ENCODE data around the gene CFAP61.
"Not testable (repeated sequence)": the region's sequence is repeated elsewhere in the genome, so short reads cannot be mapped to it uniquely, and the experiment has no call there.

The CFAP61 gene

DNA sequence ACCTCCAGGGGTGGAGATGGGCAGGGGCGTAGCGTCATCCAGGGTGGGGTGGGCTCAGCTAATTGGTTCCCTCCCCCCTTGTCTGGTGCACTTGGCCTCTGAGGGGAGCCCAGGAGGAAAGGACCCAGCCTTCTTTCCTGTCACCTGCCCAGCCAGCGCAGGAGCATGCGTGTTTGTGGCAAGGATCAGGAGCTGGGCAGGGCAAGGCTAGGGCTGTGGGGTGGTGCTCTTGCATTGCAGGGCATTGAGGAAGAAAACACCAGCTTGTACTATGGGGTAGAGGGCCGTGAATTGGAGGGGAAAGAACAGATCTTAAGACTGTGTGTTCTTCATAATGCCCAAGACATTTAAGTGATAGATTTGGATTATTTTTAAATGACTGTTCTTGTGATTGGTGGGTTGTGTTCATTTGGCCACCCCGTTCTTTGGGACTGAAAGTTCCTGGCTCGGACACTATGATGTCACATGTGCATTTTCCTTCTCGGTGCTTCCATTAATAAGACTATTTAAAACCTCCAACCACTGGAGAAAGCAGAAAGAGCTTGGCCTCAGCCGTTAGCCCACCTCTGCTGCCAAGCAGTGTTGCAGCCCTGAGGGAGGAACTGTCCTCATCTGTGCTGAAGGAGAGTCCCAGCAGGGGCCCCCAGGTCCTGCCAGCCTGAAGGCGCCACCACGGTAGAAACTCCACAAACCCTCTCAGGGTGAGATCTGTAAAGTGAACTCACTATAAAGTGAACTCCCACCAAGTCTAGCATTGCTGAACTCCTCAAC is 179.4 kb downstream of the CFAP61 start:
- no peak for DNase-seq (ENCODE audit: low read depth in 3 of 3)

DNA sequence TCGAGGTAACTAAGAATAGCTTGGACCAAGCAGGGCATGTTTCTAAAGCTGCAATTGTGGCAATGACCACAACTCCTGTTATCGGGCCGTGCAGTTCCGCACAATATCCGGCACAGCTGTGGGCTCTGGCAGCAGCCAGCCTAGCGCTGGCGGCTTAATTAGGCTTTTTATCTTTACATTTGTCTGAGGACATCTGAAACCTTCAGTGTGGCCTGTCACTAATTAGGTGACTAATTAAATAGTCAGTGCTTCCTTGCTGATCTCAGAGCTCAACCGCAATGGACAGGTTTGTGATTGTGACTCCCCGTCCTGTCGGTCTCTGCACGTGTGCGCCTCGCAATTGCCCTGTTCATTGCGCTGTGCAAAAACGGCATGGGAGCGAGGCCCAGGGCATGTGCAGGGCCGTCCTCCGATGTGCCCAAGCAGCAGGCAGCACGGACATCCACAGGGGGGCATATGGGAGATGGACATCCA is 180.7 kb downstream of the CFAP61 start:
- no peak for DNase-seq (ENCODE audit: low read depth in 3 of 3)

- no peak for DNase-seq (ENCODE audit: low read depth in 3 of 3)
These were observed 183.3 kb downstream of the CFAP61 start for GRCh38 chr20:20235681-20236080.

GRCh38 chr20:20237093-20237959 is 185.0 kb downstream of the CFAP61 start:
- no peak for DNase-seq (ENCODE audit: low read depth in 3 of 3)

- no peak for DNase-seq (ENCODE audit: low read depth in 3 of 3)
These were observed 189.6 kb downstream of the CFAP61 start for GRCh38 chr20:20241976-20242375.

- DNase-seq (ENCODE audit: low read depth in 3 of 3) = not testable (repeated sequence)
These were observed 192.1 kb downstream of the CFAP61 start for GRCh38 chr20:20244384-20244783.

- DNase-seq (ENCODE audit: low read depth in 3 of 3) = no peak
These were observed 194.8 kb downstream of the CFAP61 start for GRCh38 chr20:20246996-20247633.

DNA sequence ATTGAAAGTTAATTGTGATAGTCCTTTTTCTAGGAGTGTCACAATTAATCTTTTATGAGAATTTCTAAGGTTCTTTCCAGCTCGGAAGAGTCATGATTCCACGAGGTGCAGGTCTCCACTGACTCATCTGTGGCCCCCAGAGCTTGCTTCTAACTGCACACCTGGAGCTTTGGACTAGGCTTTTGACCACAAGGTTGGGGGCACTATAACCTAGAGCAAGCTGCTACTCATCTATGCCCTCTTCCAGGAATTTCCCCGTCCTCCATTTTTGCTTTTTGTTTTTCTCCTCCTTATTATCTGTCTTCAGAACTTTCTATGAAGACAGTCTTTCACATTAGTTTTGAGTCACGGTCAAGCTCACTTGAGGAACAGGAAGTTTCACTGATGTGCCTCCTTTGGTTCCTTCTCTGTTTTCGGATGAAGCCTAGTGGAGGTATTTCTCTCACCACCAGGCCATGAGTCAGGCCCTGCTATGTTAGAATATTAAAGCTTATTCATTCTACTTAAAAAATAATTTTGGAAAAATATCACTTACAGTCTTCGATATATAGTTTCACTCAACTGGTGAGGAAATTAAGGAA is 196.4 kb downstream of the CFAP61 start:
- DNase-seq (ENCODE audit: low read depth in 3 of 3) = no peak

- no peak for DNase-seq (ENCODE audit: low read depth in 3 of 3)
These were observed 199.0 kb downstream of the CFAP61 start for GRCh38 chr20:20251317-20251716.

GRCh38 chr20:20251836-20252235 is 199.5 kb downstream of the CFAP61 start:
- no peak for DNase-seq (ENCODE audit: low read depth in 3 of 3)

GRCh38 chr20:20253039-20253743 is 200.9 kb downstream of the CFAP61 start:
- DNase-seq (ENCODE audit: low read depth in 3 of 3) = no peak

GRCh38 chr20:20253744-20254330 is 201.5 kb downstream of the CFAP61 start:
- no peak for DNase-seq (ENCODE audit: low read depth in 3 of 3)

DNA sequence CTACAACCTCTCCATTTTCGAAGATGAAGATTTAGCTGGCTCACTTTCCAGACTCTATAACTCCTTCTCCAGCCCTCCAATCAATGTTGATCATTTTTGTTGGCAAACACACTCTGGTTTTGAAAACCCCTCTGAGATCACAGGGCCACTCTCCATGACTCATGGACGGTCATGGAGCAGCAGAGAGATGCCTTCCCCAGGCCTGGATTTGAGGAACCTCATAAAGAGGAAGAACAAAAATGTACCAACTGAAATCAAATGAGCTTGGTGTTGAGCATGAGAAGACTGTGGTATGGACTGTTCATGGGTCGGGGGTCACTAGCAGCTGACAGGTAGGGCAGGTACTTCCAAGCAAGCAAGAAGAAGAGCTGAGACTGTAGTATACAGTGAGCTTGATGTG is 202.8 kb downstream of the CFAP61 start:
- DNase-seq (ENCODE audit: low read depth in 3 of 3) = no peak

- DNase-seq (ENCODE audit: low read depth in 3 of 3) = no peak
These were observed 207.2 kb downstream of the CFAP61 start for GRCh38 chr20:20259533-20259932.

DNA sequence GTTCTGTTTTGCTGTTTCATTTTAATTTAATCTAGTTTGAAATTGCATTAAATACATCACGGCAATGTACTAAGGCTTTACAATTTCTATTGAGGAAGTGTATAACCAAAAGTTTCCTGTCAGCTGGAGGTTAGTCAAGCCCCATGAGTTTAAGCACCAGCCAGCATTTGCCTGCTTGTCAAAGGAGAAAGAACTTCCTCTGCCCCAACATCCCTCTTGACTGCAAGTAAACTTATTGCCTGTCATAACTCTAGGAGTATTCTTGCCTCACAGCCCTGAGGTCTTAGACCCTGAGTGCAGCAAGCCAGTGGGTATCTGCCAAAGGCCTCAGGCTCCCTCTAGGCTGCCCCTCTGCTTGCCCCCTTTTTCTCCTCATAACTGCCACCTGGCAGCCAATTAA is 208.8 kb downstream of the CFAP61 start:
- no peak for DNase-seq (ENCODE audit: low read depth in 3 of 3)

DNA sequence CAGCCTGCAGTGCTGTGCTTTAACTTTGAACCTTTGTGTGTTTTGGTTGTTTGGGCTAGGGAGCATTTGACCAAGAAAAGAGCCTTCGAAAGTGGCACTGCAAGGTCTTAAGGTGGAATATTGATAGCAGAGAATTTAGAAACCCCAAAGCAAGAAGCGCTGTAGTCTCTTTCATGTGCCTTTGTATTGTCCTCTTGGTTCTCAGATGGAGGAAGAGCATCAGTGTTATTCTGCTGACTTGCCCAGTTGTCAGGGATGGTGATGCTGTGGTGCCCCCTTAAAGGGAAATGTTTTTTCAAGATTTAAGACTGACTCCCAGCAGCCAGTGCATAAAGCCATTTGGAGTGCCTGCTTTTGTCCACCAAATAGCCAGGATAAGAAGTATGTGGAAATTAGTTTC is 212.9 kb downstream of the CFAP61 start:
- DNase-seq (ENCODE audit: low read depth in 3 of 3) = no peak

DNA sequence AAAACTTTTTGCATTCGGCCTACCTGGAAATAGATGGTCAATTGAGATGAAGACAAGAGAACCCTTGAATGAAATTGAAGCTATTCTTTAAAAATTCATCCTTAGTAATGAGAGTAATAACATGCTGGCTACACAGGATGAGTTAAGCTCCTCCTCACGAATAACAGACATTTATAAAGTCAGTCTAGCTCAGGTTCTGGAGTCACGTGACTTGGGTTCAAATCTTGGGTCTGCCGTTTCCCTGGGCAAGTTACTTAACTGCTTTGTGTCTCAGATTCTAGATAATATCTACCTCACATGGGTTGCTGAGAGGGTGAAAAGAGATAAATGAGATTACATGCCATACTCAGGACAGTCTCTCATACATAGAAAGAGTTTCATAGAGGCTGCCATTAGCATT is 214.2 kb downstream of the CFAP61 start:
- DNase-seq (ENCODE audit: low read depth in 3 of 3) = no peak

DNA sequence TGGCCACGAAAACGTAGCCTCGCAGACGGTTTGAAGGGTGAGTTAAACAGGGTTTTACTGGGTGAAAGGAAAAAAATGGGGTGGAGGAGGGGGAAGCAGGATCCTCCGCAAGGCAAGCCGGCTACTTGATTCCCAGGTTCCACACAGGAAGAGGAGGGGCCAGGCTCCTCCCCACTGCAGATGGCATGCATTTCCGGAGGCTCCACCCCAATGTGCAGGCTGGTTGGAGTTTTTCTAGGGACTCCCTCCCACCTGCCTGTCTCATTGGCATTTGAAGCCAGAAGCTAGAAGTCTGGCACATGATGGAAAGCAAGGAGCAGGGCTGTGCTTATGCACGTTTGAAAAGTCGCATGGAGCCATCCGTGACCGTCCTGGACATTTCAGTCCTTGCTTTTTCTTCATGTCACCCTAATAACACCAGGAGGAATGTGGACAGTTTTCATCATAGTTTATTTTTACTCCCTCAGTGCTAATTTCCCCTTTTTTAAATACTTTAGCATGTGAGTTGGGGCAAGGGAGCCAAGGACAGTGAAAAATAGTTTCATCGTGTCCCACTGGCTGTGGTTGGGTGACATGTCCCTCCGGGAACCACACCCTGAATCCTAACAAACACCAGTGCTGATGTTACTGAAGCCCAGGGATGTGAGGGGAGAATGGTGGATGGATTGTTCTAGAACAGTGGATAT is 215.5 kb downstream of the CFAP61 start:
- DNase-seq (ENCODE audit: low read depth in 3 of 3) = no peak

DNA sequence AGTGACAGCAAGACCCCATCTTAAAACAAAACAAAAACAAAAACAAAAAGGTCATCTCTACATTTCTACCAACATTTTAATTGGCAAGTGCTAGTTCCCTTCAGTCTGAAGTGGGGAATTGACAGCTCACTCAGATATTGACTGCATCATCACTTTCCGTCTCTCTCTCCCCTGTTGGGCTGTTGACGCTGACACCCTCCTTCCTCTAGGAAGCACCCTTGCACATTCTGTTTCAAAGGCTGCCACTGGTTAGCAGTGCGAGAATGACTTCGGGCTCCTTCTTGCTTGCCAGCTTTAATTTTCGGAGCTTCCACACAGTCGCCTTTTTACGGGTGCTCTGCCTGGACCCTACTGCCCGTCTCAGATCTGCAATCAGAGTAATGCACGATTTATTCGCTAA is 218.9 kb downstream of the CFAP61 start:
- no peak for DNase-seq (ENCODE audit: low read depth in 3 of 3)

DNA sequence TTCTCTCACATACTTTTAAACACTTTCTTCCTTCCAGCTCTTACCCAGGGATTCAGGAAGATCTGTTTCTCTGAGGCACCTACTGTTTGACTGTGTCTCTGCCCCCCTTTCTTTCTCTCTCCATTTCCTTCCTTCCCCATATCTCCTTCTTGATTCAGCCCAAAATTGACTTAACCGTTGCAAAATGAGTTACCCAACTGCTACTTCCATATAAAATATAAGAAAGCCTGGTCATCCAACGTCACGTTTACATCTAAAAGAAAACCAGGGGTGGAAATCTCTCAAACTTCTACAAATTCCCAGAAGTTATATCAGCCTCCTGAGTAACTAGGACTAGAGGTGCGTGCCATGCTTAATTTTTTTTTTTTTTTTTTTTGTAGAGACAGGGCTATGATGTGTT is 220.4 kb downstream of the CFAP61 start:
- no peak for DNase-seq (ENCODE audit: low read depth in 3 of 3)
